ENCODE measurements around the gene SLC39A11.

Gene SLC39A11

GRCh38 chr17:72952220-72952619 is 140.3 kb downstream of the SLC39A11 start:
- Histone ChIP-seq H3K4me3 (ENCODE audit: low read depth, low read length) (peak overlapping the region; percentile 24), H3K36me3 (no peaks in the 10 kb centered on the region), H3K27me3 (ENCODE audit: insufficient read depth, low read depth, severe bottlenecking) (no peaks in the 10 kb centered on the region), H3K27ac (peak overlapping the region; percentile 93), H3K9me3 (ENCODE audit: severe bottlenecking) (no peaks in the 10 kb centered on the region)
- peak; percentile 97 for DNase-seq
- TF ChIP-seq CTCF (IDR thresholded peaks at IDR 0.05; ENCODE audit: low read depth, low read length) = peak; percentile 87

- DNase-seq = peak; percentile 95
- H3K27me3 ChIP-seq (ENCODE audit: insufficient read depth, low read depth, severe bottlenecking) = no peaks in the 10 kb centered on the region
- H3K9me3 ChIP-seq (ENCODE audit: severe bottlenecking) = no peaks in the 10 kb centered on the region
- 0 out of 2 replicates have a peak, but pooled peaks have one; percentile 14 for TF ChIP-seq CTCF (IDR thresholded peaks at IDR 0.05; ENCODE audit: low read depth, low read length)
- H3K36me3 ChIP-seq = no peaks in the 10 kb centered on the region
- H3K27ac ChIP-seq = peak overlapping the region; percentile 93
- H3K4me3 ChIP-seq (ENCODE audit: low read depth, low read length) = peak overlapping the region; percentile 30
Observed at GRCh38 chr17:72950242-72950931, 142.1 kb downstream of the SLC39A11 start.

GRCh38 chr17:72948115-72948514 is 144.4 kb downstream of the SLC39A11 start:
- no peak for TF ChIP-seq CTCF (IDR thresholded peaks at IDR 0.05; ENCODE audit: low read depth, low read length)
- H3K4me3 ChIP-seq (ENCODE audit: low read depth, low read length) = no peak overlapping the region
- DNase-seq = no peak
- H3K27ac ChIP-seq = no peak overlapping the region
- H3K36me3 ChIP-seq = no peaks in the 10 kb centered on the region
- no peaks in the 10 kb centered on the region for H3K27me3 ChIP-seq (ENCODE audit: insufficient read depth, low read depth, severe bottlenecking)
- no peaks in the 10 kb centered on the region for H3K9me3 ChIP-seq (ENCODE audit: severe bottlenecking)

- DNase-seq = no peak
- no peak for TF ChIP-seq CTCF (IDR thresholded peaks at IDR 0.05; ENCODE audit: low read depth, low read length)
- no peaks in the 10 kb centered on the region for H3K9me3 ChIP-seq (ENCODE audit: severe bottlenecking)
- H3K27me3 ChIP-seq (ENCODE audit: insufficient read depth, low read depth, severe bottlenecking) = no peaks in the 10 kb centered on the region
- H3K27ac ChIP-seq = no peak overlapping the region
- H3K36me3 ChIP-seq = no peaks in the 10 kb centered on the region
- no peak overlapping the region for H3K4me3 ChIP-seq (ENCODE audit: low read depth, low read length)
Observed at GRCh38 chr17:72947475-72947874, 145.0 kb downstream of the SLC39A11 start.

- no peak overlapping the region; the same call in 1 of the 2 replicates for H3K27ac ChIP-seq
- H3K9me3 ChIP-seq (ENCODE audit: severe bottlenecking) = no peaks in the 10 kb centered on the region
- H3K4me3 ChIP-seq (ENCODE audit: low read depth, low read length) = no peak overlapping the region
- no peaks in the 10 kb centered on the region for H3K27me3 ChIP-seq (ENCODE audit: insufficient read depth, low read depth, severe bottlenecking)
- TF ChIP-seq CTCF (IDR thresholded peaks at IDR 0.05; ENCODE audit: low read depth, low read length) = no peak
- H3K36me3 ChIP-seq = no peaks in the 10 kb centered on the region
- DNase-seq = no peak
Observed at GRCh38 chr17:72946696-72947095, 145.8 kb downstream of the SLC39A11 start.

GRCh38 chr17:72946156-72946555 is 146.3 kb downstream of the SLC39A11 start:
- H3K27ac ChIP-seq = peak overlapping the region; percentile 95
- H3K4me3 ChIP-seq (ENCODE audit: low read depth, low read length) = no peak overlapping the region
- H3K27me3 ChIP-seq (ENCODE audit: insufficient read depth, low read depth, severe bottlenecking) = no peaks in the 10 kb centered on the region
- H3K36me3 ChIP-seq = no peaks in the 10 kb centered on the region
- TF ChIP-seq CTCF (IDR thresholded peaks at IDR 0.05; ENCODE audit: low read depth, low read length) = no peak
- H3K9me3 ChIP-seq (ENCODE audit: severe bottlenecking) = no peaks in the 10 kb centered on the region
- DNase-seq = no peak

All from WERI-Rb-1 (cell line).